ENCODE measurements around the gene NFIB. TPM values are rescaled to one million over a fixed set of nuclear protein-coding genes. Genes with fewer than 3 reads are reported as not detected.

The NFIB gene
- total and polyA plus RNA-seq, 2 of the 13 experiments (the other 11 are each of a cell fraction or from before 2014, with no cell fraction given), result 0.98 to 4.6 TPM

GRCh38 chr9:14228602-14229001 is 85.3 kb downstream of the NFIB start (continued):
- TF ChIP-seq ZNF766 (CRISPR knock-in tag; IDR thresholded peaks at IDR 0.05; ENCODE audit: borderline replicate concordance) (no peak), BCL6 (CRISPR knock-in tag; IDR thresholded peaks at IDR 0.05) (no peak), ARID5B (CRISPR knock-in tag; IDR thresholded peaks at IDR 0.05) (no peak), MXD4 (CRISPR knock-in tag; IDR thresholded peaks at IDR 0.05) (no peak)

- Histone ChIP-seq H3K27ac (ENCODE audit: extremely low read length, insufficient read depth, low read length) (no peak overlapping the region), H3K4me3 (replicated peaks in 1 of 3; ENCODE audit: insufficient read depth in 1 of 3, low read depth in 2 of 3, low read length in 3 of 3) (no peak overlapping the region), H3K4me2 (ENCODE audit: low read depth, low read length) (no peak overlapping the region), H2AFZ (ENCODE audit: low read length) (no peak overlapping the region), H3K9me3 (ENCODE audit: low read length) (no peaks in the 10 kb centered on the region), H3K4me1 (ENCODE audit: insufficient read depth, low read length) (no peaks in the 10 kb centered on the region), H3K79me2 (ENCODE audit: insufficient read depth, low read length) (no peaks in the 10 kb centered on the region), H3K9ac (ENCODE audit: insufficient read depth, low read depth, low read length) (no peak overlapping the region), H3K36me3 (replicated peaks in 1 of 2; ENCODE audit: control insufficient read depth in 1 of 2, insufficient read depth in 2 of 2, low read length in 2 of 2) (no peaks in the 10 kb centered on the region), H4K20me1 (ENCODE audit: insufficient read depth, low read length) (no peaks in the 10 kb centered on the region), H3K27me3 (ENCODE audit: control insufficient read depth in 1 of 2, insufficient read depth in 2 of 2, low read length in 2 of 2) (no peaks in the 10 kb centered on the region)
- ATAC-seq (no peak), FAIRE-seq (no peak), DNase-seq (ENCODE audit: low spot score) (no peak)
- in situ Hi-C loops (cut with HindIII; ENCODE audit: extremely low pct_ligation_motif_present, low pct_unique_long_range_greater_than_20kb) (no loop called here), intact Hi-C loops (cut with micrococcal nuclease; ENCODE audit: unreplicated experiment) (no loop called here)
- CTCF ChIA-PET (ENCODE audit: low intra/inter-chr PET ratio, low total read pairs), result no interaction called here
- no TSS peak for BruUV-seq (replicated peaks)
- WGBS (ENCODE audit: low lambda C conversion rate), result 59% methylated on average over 11 of the region's 11 CpGs
- POLR2A ChIA-PET, result no interaction called here
- TF ChIP-seq NFRKB (IDR thresholded peaks at IDR 0.05) (no peak), AFF4 (CRISPR knock-in tag; IDR thresholded peaks at IDR 0.05) (no peak), ATF4 (CRISPR knock-in tag; IDR thresholded peaks at IDR 0.05) (no peak), ZFP41 (CRISPR knock-in tag; IDR thresholded peaks at IDR 0.05; ENCODE audit: borderline replicate concordance) (no peak), ZFP90 (CRISPR knock-in tag; IDR thresholded peaks at IDR 0.05; ENCODE audit: borderline replicate concordance) (no peak), ARID2 (CRISPR knock-in tag; IDR thresholded peaks at IDR 0.05; ENCODE audit: borderline replicate concordance) (no peak), HCFC1 (IDR thresholded peaks at IDR 0.05; ENCODE audit: low read depth, low read length) (no peak)
Observed at GRCh38 chr9:14226855-14227532, 86.9 kb downstream of the NFIB start.

All from HepG2 (cell line).